ENCODE data around the gene NR2E1.

Gene NR2E1

GRCh38 chr6:108161724-108162282 is 4.0 kb upstream of the NR2E1 start:
- no peak overlapping the region for H3K4me3 ChIP-seq (ENCODE audit: low read length)
- TF ChIP-seq CTCF (IDR thresholded peaks at IDR 0.05; ENCODE audit: insufficient read depth, low read depth, low read length, missing control alignments): no peak
- no peak for DNase-seq (ENCODE audit: low read depth)

GRCh38 chr6:108163267-108163643 is 2.6 kb upstream of the NR2E1 start:
- DNase-seq (ENCODE audit: low read depth): peak; percentile 72
- no peak for TF ChIP-seq CTCF (IDR thresholded peaks at IDR 0.05; ENCODE audit: insufficient read depth, low read depth, low read length, missing control alignments)
- H3K4me3 ChIP-seq (ENCODE audit: low read length): no peak overlapping the region

- H3K4me3 ChIP-seq (ENCODE audit: low read length): no peak overlapping the region
- TF ChIP-seq CTCF (IDR thresholded peaks at IDR 0.05; ENCODE audit: insufficient read depth, low read depth, low read length, missing control alignments): no peak
- peak; percentile 64 for DNase-seq (ENCODE audit: low read depth)
Measured at GRCh38 chr6:108163644-108164542, 1.9 kb upstream of the NR2E1 start.

GRCh38 chr6:108164543-108164814 is 1.3 kb upstream of the NR2E1 start:
- no peak for TF ChIP-seq CTCF (IDR thresholded peaks at IDR 0.05; ENCODE audit: insufficient read depth, low read depth, low read length, missing control alignments)
- DNase-seq (ENCODE audit: low read depth): no peak
- no peak overlapping the region for H3K4me3 ChIP-seq (ENCODE audit: low read length)

GRCh38 chr6:108164815-108165706 is 761 bp upstream of the NR2E1 start:
- no peak for TF ChIP-seq CTCF (IDR thresholded peaks at IDR 0.05; ENCODE audit: insufficient read depth, low read depth, low read length, missing control alignments)
- H3K4me3 ChIP-seq (ENCODE audit: low read length): no peak overlapping the region
- DNase-seq (ENCODE audit: low read depth): no peak

- H3K4me3 ChIP-seq (ENCODE audit: low read length): no peak overlapping the region
- TF ChIP-seq CTCF (IDR thresholded peaks at IDR 0.05; ENCODE audit: insufficient read depth, low read depth, low read length, missing control alignments): no peak
- no peak for DNase-seq (ENCODE audit: low read depth)
Measured at GRCh38 chr6:108166664-108167448, 1.0 kb downstream of the NR2E1 start.

All from epithelial cell of esophagus (primary cell).